Skeletal muscle tissue (tissue), 4 donors: ENCODE results near the gene PASK. TPM values are rescaled to one million over a fixed set of nuclear protein-coding genes. Genes with fewer than 3 reads are reported as not detected.

Source experiments
- H3K27ac ChIP-seq: one replicate; pipeline ENCODE4 v1.7.0; 2013; ENCODE audit warnings: mild to moderate bottlenecking, low read depth, low read length, inconsistent platforms
- H3K27me3 ChIP-seq, 3 donors: one replicate each; pipeline ENCODE4 v1.7.0; 2013; ENCODE audit warnings: low read length in 3 of 3; ENCODE audit not compliant: control insufficient read depth in 3 of 3, insufficient read depth in 3 of 3
- H3K36me3 ChIP-seq, 3 donors: one replicate each; pipeline ENCODE4 v1.7.0; 2013; ENCODE audit warnings: low read length in 3 of 3; ENCODE audit not compliant: control insufficient read depth in 3 of 3, insufficient read depth in 3 of 3
- H3K4me1 ChIP-seq, 3 donors: one replicate each; pipeline ENCODE4 v1.7.0; 2013; ENCODE audit warnings: low read length in 3 of 3, mild to moderate bottlenecking in 3 of 3; ENCODE audit not compliant: control insufficient read depth in 3 of 3, insufficient read depth in 3 of 3
- H3K4me3 ChIP-seq, 3 donors: one replicate each; pipeline ENCODE4 v1.7.0; 2013; ENCODE audit warnings: low read length in 3 of 3
- H3K9ac ChIP-seq, 3 donors: one replicate each; pipeline ENCODE4 v1.7.0; 2013; ENCODE audit warnings: low read length in 3 of 3, mild to moderate bottlenecking in 3 of 3, moderate library complexity in 2 of 3, low read depth in 1 of 3
- H3K9me3 ChIP-seq, 3 donors: one replicate each; pipeline ENCODE4 v1.7.0; 2013; ENCODE audit warnings: low read length in 3 of 3; ENCODE audit not compliant: control insufficient read depth in 3 of 3
- total RNA-seq: library from RNA; depleted of rRNA; stranded (reverse); fragments of >200 nt; gene quantifications from one replicate; pipeline ENCODE4 v1.2.3, GENCODE V29; 2014
- donor health status: Osteomylitis.

Gene PASK
- total RNA-seq, 1 donor from 2014 or later: 3.7 TPM

DNA sequence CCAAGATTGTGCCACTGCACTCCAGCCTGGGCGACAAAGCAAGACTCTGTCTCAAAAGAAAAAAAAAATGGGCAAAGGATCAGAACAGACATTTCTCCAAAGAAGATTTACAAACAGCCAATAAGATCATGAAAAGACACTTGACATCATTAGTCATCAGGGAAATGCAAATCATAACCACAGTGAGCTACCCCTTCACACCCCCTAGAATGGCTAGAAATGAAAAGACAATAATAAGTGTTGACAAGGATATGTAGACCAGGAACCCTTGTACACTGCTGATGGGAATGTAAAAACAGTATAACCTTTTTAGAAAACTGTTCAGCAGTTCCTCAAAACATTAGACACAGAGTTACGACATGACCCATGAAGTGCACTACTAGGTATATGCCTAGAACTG is 28.8 kb downstream of the PASK start:
- no peaks in the 10 kb centered on the region for H3K4me1 ChIP-seq
- H3K27me3 ChIP-seq: no peaks in the 10 kb centered on the region
- H3K27ac ChIP-seq: no peak overlapping the region
- peaks cover 0 to 3% (median 0%) of the 10 kb centered on the region in 3 donors for H3K36me3 ChIP-seq
- no peak overlapping the region for H3K4me3 ChIP-seq
- no peaks in the 10 kb centered on the region for H3K9me3 ChIP-seq
- no peak overlapping the region for H3K9ac ChIP-seq

DNA sequence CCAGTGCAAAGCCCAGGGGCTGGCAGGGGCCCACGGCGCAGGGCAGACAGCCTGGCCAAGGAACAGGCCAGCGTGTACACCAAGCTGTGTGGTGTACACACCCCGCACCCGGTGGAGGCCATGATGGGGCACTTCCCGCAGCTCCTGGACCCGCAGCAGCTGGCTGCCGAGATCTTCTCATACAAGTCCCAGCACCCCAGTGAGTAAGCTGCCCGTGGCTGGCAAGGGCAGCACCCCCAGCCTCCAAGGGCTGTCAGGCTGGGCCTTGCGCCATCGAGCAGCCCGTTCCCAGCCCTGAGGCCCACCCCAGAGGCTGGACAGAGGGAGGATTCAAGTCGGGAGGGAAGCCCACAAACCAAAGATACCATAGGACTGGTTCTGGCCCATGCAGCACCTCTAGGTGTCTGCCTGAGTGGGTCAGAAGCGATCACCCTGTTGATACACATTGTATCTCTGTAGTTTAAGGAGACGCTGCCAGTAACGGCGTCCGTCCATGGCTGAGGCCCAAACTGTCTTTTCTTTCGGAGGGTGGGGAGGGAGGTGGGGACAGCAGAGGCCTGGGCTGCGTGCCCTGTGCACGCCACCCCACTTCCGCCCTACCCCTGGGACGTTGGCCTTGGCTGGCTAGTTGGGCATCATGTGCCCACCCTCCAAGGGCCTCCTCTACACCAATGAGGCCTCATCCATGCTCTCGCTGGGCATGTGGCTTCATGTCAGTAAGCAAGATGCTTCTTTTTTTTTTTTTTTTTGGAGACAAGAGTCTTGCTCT is 30.4 kb downstream of the PASK start:
- Histone ChIP-seq H3K4me1 (no peaks in the 10 kb centered on the region), H3K4me3 (no peak overlapping the region), H3K9ac (no peak overlapping the region), H3K27ac (no peak overlapping the region), H3K9me3 (no peaks in the 10 kb centered on the region), H3K36me3 (peaks cover 0 to 3% (median 0%) of the 10 kb centered on the region in 3 donors), H3K27me3 (no peaks in the 10 kb centered on the region)

DNA sequence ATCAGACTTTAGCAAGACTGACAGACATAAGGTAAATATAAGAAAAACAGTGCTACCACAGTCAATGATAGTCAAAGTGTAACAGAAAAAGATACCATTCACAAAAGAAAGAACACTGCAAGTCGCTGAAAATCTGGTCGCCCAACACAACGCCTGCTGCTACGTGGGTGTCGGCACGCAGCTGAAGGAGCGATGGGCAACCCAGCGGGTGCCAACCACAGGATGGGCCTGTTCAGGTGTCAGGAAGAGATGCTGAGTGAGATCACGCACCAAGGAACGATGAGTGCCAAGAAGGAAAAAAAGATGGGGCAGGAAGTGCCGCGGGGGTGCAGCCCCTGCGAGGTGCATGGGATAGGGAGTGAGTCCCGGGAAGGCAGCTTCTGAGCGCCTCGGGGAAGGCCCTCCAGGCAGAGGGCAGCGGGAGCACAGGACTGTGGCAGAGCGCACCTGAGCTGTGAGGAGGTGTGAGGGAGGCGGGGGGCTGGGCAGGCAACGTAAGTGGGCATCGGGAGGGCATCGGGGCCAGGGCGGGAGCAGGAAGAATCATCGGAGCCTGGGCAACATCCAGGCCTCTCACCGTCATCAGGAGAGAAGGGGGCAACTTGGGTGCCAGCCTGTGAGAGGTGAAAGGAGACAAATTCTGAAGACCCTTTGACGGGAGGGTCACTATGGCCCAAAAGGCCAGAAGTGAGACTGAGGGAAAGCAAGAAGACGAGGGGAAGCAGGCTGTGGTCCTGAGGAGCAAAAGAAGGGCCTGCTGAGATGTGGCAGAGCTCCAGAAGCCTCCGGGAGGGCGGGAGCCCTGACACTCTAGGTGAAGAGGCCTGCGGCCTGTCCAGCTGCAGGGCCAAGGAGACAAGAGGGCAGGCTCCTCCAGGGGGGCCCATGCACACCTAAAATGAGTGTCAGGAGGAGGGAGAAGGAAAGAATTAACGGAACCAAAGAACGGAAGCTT is 32.4 kb downstream of the PASK start:
- Histone ChIP-seq H3K36me3 (peaks cover 0 to 3% (median 2%) of the 10 kb centered on the region in 3 donors), H3K4me3 (no peak overlapping the region), H3K9ac (no peak overlapping the region), H3K9me3 (no peaks in the 10 kb centered on the region), H3K27ac (no peak overlapping the region), H3K4me1 (no peaks in the 10 kb centered on the region), H3K27me3 (no peaks in the 10 kb centered on the region)

DNA sequence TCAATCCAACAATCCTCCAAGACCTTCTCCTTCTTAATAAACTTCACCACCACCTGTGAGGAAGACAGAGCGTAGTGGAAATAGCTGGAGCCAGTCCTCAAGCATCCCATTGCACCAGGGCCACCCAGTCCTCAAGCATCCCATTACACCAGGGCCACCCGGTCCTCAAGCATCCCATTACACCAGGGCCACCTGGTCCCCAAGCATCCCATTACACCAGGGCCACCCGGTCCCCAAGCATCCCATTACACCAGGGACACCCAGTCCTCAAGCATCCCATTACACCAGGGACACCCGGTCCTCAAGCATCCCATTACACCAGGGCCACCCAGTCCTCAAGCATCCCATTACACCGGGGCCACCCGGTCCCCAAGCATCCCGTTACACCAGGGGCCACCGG is 33.9 kb downstream of the PASK start:
- Histone ChIP-seq H3K36me3 (peaks cover 0 to 2% (median 0%) of the 10 kb centered on the region in 3 donors), H3K4me3 (no peak overlapping the region), H3K4me1 (no peaks in the 10 kb centered on the region), H3K9me3 (no peaks in the 10 kb centered on the region), H3K9ac (no peak overlapping the region), H3K27ac (no peak overlapping the region), H3K27me3 (no peaks in the 10 kb centered on the region)

DNA sequence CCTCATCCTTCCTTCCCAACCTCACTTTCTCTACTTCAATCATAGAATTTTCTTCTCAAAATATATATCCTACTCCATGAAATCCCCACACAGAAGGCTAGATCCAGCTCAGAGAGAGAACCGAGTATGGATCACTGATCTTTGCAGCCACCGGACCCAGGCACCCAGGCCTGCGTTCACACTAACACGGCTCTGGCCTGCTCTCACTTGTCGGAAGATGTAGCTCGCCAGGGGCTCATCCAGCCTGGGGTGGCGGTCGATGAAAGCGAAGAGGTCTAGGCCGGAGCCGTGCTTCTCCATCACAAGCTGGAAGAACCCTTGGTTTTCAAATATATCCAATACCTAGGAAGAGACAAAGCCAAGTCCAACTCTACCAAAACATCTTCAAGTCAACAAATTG is 34.4 kb downstream of the PASK start:
- Histone ChIP-seq H3K4me3 (no peak overlapping the region), H3K27me3 (no peaks in the 10 kb centered on the region), H3K27ac (no peak overlapping the region), H3K4me1 (no peaks in the 10 kb centered on the region), H3K9me3 (no peaks in the 10 kb centered on the region), H3K36me3 (peaks cover 0 to 2% (median 0%) of the 10 kb centered on the region in 3 donors), H3K9ac (no peak overlapping the region)

DNA sequence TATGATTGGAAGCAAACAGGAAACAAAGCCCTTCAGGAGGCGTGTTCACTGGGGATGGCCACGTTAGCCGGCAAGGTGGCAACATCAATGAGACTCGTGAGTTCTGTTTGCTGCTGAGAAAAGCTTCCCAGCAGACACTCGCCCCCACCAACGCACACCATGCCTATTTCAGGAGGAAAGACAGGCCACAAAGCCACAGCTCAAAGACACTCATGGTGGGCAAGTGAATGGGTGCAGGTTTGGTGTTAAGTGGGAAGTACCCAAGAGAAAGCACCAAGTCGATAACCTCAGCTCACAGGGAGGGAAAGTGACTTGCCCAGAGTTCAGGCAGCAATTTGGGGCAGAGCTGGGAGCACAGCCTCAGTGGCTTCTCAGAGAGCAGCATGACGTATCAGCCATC is 36.7 kb downstream of the PASK start:
- Histone ChIP-seq H3K27me3 (no peaks in the 10 kb centered on the region), H3K36me3 (peaks cover 0 to 2% (median 0%) of the 10 kb centered on the region in 3 donors), H3K9me3 (no peaks in the 10 kb centered on the region), H3K9ac (no peak overlapping the region), H3K27ac (no peak overlapping the region), H3K4me1 (no peaks in the 10 kb centered on the region), H3K4me3 (no peak overlapping the region)

DNA sequence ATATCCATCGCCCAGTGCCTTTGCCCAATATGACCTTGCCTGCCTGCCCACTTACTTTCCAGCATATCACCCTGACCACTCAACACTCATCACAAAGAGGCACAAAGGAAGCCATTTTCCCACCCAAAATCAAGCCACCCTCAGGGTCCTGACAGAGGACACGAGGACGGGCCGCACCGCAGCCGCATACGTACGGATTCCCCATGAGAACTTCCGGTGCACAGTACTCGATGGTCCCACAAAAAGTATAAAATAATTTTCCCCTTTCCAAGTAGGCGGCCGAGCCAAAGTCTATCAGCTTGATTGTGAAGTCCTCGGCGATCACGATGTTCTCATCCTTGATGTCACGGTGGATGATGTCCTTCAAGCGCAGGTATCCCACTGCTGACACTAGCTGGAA is 37.2 kb downstream of the PASK start:
- H3K9ac ChIP-seq: no peak overlapping the region
- H3K36me3 ChIP-seq: peaks cover 0 to 2% (median 0%) of the 10 kb centered on the region in 3 donors
- no peaks in the 10 kb centered on the region for H3K4me1 ChIP-seq
- no peak overlapping the region for H3K27ac ChIP-seq
- no peaks in the 10 kb centered on the region for H3K9me3 ChIP-seq
- H3K27me3 ChIP-seq: no peaks in the 10 kb centered on the region
- no peak overlapping the region for H3K4me3 ChIP-seq

DNA sequence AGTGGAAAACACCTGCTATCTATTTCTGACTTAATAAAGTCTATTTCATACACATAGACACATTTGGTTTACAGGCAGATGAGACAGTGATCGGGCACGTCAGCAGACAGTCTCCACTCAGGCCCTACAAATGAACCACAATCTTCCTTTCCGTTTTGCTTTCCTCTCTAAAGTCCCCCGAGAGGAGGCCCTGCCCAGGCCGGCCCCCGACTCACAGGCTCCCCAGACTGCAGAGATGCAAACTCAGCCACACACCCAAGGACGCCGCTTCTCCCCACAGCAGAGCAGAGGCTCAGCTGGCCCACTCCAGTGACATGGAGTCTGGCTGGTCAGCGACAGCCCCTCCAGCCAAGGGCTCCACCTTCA is 37.8 kb downstream of the PASK start:
- Histone ChIP-seq H3K27ac (no peak overlapping the region), H3K9me3 (no peaks in the 10 kb centered on the region), H3K9ac (no peak overlapping the region), H3K27me3 (no peaks in the 10 kb centered on the region), H3K36me3 (peaks cover 0 to 2% (median 0%) of the 10 kb centered on the region in 3 donors), H3K4me1 (no peaks in the 10 kb centered on the region), H3K4me3 (no peak overlapping the region)

DNA sequence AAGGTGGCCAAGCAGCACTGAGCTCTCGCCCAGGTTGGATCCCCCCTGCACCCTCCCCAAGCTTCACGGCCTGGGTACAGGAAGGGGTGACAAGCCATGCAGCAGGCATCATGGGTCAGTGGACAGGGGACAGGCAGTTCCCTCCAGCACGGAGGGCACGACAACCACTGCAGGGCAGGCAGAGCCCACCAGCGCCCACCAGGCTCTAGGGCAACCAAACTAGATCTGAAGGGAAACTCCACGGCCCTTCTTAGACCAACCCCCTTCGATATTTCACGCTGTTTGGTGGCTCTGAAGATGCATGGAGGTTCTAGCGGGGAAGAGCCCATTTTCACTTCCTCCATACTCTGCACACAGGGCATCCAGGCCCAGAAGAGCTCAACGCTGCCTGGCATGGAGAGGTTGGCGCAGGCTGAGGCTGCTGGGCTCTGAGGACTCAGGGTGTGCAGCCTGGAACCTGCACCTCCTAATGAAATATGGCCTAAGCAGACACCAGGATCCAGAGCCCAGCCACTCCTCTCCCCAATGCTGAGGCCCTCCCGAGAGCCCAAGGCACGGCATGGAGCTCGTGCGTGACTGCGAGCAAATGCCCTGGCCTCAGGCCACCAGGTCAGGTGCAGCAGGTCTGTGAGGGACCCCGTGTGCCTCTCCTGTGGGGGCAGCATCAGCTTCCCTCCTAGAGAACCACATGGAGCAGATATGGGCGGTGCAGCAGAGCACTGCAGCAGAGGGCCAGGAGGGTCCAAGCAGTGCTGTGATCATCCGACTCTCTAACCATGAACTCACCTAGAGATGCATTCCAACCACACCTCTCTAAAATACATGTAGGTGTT is 38.4 kb downstream of the PASK start:
- Histone ChIP-seq H3K9ac (no peak overlapping the region), H3K4me1 (no peaks in the 10 kb centered on the region), H3K36me3 (peaks cover 0 to 2% (median 0%) of the 10 kb centered on the region in 3 donors), H3K27ac (no peak overlapping the region), H3K4me3 (no peak overlapping the region), H3K27me3 (no peaks in the 10 kb centered on the region), H3K9me3 (no peaks in the 10 kb centered on the region)
